Right ventricle myocardium superior (tissue), 1 donor: ENCODE results near the gene ZNF891. TPM values are rescaled to one million over a fixed set of nuclear protein-coding genes. Genes with fewer than 3 reads are reported as not detected.
A peak's percentile ranks its signal among the peaks of the same experiment; 100 is the strongest.

ENCODE experiments used
- ATAC-seq: fragments of 200-7000 bp; cut with Tn5 transposase; one replicate; pipeline ENCODE4 v1.9.1; 2020; ENCODE audit warnings: mild to moderate bottlenecking; ENCODE audit not compliant: poor library complexity
- DNase-seq: peaks from one replicate; pipeline ENCODE4 v3.0.0-alpha.2; 2020
- intact Hi-C: fragments of 100-400 bp; cut with DNase I; formaldehyde crosslinking; loops from one replicate; pipeline ENCODE4 v1.11.2; 2022
- total RNA-seq: library from RNA; stranded (reverse); fragmentation: NEBNext Ultra II Directional; extraction: Animal tissue kit (Norgen Biotek cat#: 25700); gene quantifications from one replicate; pipeline ENCODE4 v1.2.1, GENCODE V29; 2021
- donor health status: DM: no; HTN: yes; CAD: no; lungs with severe emphysema.

Gene ZNF891
- total RNA-seq, 1 donor from 2014 or later: 1.0 TPM

DNA sequence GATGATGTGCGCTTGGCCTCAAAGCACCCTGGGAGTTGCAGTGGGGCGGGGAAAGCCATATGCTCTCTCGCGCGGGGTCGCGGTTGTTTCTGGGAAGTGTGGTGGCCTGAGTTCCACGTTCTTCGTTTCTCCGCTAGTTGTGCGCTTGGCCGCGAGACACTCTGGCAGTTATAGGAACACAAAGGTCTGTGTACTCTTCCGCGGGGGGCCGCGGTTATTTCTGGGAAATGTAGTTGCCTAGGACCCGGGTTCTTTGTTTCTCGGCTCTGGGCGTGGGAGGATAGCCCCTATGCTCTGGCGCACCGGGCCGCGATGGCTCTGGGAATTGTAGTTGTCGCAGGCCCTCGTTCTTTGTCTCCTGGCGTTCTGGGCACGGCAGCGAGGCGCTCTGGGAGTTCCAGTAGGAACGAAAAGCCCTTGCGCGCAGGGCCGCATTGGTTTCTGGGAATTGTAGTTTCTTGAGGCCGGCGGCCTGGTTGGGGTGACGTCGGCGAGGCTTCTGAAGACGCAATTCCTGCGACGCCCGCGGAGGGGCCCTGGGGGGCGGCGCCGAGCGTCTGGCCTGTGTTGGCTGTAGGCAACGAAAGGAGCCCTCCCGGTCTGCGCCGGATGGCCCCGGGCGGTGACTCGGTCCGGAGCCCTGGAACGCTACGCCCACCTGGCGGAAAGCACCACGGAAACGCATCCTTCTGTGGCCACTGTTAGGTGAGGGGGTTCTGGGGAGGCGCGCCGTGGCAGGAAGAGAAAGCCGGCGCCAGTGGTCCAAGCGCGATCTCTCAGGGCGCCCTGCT lies 49.5 kb downstream of the ZNF891 start, which contains the start of gene ZNF140:
TSS of gene ZNF140 (plus strand) at position 556 of the 791 bp plus-strand sequence. CDS start 398 bp downstream, outside the sequence.
- intact Hi-C loops: loop anchor here (5.0 kb wide), 2 partner anchors 42 to 43 kb away; partner anchors contain the start of gene ZNF84
- ATAC-seq (peak; percentile 93), DNase-seq (peak; percentile 98)

DNA sequence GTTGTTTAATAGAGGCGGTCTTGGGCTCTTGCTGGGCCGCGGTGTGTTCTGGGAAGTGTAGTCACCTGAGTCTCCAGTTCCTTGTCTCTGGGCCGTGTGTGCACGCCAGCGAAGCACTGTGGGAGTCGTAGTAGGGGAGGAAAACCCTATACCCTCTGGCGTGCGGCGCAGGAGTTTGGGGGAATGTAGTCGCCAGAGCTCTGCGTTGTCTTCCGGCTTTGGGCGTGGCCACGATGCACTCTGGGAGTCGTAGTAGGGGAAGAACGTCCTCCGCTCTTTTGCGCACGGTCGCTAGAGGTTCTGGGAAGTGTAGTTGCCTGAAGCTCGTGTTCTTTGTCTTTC lies 50.1 kb downstream of the ZNF891 start:
- peak; percentile 99 for DNase-seq
- intact Hi-C loops: loop anchor here (5.0 kb wide), 2 partner anchors 42 to 43 kb away; partner anchors contain the start of gene ZNF84
- peak; percentile 96 for ATAC-seq

DNA sequence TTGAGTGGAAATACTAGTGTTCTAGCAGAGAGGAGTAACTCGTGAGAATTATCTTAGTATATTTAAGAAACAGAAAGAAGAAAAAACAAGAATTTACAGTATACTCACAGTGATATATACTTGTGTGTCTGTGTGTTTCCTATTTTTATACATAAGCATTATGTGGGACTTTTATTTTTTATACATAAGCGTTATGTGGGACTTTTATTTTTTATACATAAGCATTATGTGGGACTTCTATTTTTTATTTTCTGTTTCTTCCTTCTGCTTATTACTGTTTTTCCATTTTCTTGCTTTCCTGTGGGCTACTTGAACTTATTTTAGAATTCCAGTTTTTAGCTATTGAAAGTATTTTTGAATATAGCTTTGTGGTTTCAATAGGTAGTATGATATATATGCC lies 56.2 kb downstream of the ZNF891 start:
- DNase-seq (no peak), ATAC-seq (no peak)
- intact Hi-C loops: no loop called here

DNA sequence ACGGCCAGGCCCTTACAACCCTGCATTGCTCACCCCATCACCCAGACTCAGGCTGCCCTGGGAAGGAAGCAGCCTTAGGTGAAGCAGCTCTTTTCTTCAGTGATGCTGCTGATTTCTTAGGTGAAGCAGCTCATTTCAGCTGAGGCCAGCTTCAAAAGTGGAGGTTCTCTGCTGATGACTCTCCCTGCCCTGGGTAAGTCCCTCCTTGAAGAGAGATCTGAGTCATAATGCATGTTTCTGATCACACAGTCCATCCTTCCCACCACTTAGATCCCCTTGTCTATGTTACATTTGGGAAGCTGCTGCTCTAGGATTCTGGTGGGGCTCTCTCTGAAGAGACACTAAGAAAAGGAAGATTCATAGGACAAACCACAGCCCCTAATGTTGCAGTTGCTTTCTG lies 66.5 kb downstream of the ZNF891 start:
- intact Hi-C loops: no loop called here
- DNase-seq (no peak), ATAC-seq (no peak)

DNA sequence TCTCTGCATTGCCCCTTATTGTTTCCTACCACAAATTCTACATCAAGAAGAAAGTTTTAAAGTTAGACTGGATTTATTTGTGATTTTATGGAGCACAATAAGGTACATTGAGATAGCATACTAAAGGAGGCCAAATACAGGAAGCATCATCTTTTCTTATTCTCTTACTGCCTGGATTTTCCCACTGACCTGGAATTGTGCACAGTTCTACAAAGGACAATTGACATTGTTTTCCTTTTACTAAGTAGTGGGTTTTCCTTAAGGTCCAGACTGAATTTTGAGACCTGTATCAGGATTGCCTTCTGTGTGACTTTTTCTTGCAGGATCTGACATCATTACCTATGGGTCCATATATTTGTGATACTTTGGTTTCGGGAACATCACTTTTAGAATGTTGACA lies 68.1 kb downstream of the ZNF891 start:
- no peak for DNase-seq
- no peak for ATAC-seq
- intact Hi-C loops: no loop called here

DNA sequence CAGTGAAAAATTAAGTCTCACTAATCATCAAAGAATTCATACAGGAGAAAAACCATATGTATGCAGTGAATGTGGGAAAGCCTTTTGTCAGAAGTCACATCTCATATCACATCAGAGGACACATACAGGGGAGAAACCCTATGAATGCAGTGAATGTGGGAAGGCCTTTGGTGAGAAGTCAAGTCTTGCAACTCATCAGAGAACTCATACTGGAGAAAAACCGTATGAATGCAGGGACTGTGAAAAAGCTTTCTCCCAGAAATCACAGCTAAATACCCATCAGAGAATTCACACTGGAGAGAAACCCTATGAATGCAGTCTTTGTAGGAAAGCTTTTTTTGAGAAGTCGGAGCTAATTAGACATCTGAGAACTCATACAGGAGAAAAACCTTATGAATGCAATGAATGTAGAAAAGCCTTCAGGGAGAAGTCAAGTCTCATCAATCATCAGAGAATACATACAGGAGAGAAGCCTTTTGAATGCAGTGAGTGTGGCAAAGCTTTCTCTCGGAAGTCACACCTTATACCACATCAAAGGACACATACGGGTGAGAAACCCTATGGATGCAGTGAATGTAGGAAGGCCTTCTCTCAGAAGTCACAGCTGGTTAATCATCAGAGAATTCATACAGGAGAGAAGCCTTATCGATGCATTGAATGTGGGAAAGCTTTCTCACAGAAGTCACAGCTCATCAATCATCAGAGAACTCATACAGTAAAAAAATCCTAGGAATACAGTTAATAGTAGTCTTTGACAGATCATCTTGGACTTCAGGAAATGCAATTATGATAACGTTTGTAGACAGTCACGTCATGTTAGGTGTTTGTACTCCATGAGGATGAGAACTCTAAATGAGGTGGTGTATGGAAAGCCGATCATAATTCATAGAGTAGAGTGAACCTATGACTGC lies 71.6 kb downstream of the ZNF891 start:
- intact Hi-C loops: no loop called here
- ATAC-seq: no peak
- no peak for DNase-seq

DNA sequence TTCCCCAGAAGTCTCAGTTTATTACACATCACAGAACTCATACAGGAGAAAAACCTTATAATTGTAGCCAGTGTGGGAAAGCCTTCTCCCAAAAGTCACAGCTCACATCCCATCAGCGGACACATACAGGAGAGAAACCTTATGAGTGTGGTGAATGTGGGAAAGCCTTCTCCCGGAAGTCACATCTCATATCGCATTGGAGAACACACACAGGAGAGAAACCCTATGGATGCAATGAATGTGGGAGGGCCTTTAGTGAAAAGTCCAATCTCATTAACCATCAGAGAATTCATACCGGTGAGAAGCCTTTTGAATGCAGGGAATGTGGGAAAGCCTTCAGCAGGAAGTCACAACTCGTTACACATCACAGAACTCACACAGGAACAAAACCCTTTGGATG lies 72.6 kb downstream of the ZNF891 start:
- no peak for ATAC-seq
- intact Hi-C loops: no loop called here
- DNase-seq: no peak

Other genes with a start within 250 kb of the ZNF891 start
- 10.5 TPM for gene CHFR, start 242.7 kb downstream of the ZNF891 start, total RNA-seq
- 11.1 TPM for gene ZNF605, start 174.0 kb downstream of the ZNF891 start, total RNA-seq
- gene ZNF26, start 143.9 kb downstream of the ZNF891 start, total RNA-seq: 2.6 TPM
- gene ZNF84, start 92.8 kb downstream of the ZNF891 start, total RNA-seq: 16.9 TPM
- gene ZNF140, start 49.4 kb downstream of the ZNF891 start, total RNA-seq: 6.1 TPM
- gene ZNF10, start 353 bp upstream of the ZNF891 start, total RNA-seq: 5.2 TPM
- gene ZNF268, start 51.2 kb upstream of the ZNF891 start, total RNA-seq: 7.6 TPM
- gene ANHX, start 105.6 kb upstream of the ZNF891 start, total RNA-seq: not detected